Activated T-helper 1 cell treated with anti-CD3 and anti-CD28 coated beads, Interleukin-2, amount 50 U/mL, for 16 hours (primary cell): ENCODE data around the gene HMGXB3.

ENCODE experiments used
- DNase-seq, 2 donors: peaks; one replicate each; pipeline ENCODE4 v3.0.0-alpha.2; 2020; ENCODE audit warnings: low read depth in 1 of 2, low spot score in 1 of 2

Gene HMGXB3

DNA sequence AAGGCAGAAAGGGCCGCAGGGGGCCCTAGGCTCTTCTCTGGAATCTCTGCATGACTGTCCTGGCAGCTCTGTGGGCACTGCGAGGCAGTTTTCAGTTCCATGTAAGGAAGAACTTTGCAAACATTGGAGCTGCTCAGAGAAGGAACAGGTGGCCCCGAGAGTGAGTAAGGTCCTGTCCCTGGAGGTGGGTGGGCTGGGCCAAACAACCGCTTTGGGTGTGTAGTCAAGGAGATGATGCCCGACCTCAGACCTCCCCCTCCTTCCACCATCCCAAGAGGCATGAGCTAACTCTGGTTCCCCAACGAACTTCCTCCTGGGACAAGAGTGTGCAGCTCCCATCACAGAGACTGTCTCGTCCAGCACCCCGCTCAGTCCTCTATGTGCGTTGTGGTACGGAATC, 65.3 kb downstream of the HMGXB3 start:
- DNase-seq = no peak

GRCh38 chr5:150066436-150066835, 65.9 kb downstream of the HMGXB3 start:
- no peak for DNase-seq

- no peak for DNase-seq
Observed at GRCh38 chr5:150066901-150067396, 66.4 kb downstream of the HMGXB3 start.

DNA sequence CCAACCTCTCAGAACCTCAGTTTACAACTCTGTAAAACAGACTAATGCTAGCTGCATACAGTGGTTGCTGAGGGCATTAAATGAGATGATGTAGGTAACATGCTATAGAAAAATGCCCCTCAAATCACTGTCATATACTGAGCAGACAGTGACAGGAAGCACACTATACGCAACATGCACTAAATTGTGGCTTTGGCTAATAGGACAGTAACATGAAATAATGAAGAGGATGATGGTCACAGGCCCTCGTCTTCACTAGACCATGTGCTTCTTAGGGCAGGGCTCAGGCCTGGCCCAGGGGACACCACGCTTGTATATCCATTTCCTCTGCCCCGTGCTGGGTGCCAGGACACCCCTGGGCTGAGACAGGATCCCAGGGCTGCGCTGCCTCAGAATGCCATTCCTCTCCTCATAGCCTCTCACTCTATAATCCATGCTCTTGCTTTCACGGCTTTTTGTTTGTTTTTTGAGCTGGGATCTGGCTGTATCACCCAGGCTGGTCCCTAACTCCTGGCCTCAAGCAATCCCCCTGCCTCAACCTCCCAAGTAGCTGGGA, 66.9 kb downstream of the HMGXB3 start:
- DNase-seq = no peak

DNA sequence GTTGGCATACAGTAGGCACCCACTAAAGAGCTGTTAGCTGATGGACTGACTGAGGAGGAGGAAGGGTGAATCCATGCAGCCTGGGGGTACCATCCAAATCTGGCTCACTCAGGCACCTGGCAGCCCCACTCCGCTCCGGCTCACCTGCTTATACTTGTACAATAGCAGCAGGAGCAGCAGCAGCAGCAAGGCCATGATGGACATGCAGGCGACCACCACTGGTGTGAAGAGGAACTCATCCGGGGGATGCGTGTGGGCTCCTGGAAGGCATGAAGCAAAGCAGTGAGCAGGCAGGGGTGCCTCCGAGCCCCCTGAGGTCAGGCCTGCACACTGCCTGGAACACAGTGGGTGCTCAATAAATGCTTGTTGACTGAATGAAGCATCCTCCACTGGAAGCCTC, 67.5 kb downstream of the HMGXB3 start:
- no peak for DNase-seq

GRCh38 chr5:150068472-150068871, 67.9 kb downstream of the HMGXB3 start:
- no peak for DNase-seq

DNA sequence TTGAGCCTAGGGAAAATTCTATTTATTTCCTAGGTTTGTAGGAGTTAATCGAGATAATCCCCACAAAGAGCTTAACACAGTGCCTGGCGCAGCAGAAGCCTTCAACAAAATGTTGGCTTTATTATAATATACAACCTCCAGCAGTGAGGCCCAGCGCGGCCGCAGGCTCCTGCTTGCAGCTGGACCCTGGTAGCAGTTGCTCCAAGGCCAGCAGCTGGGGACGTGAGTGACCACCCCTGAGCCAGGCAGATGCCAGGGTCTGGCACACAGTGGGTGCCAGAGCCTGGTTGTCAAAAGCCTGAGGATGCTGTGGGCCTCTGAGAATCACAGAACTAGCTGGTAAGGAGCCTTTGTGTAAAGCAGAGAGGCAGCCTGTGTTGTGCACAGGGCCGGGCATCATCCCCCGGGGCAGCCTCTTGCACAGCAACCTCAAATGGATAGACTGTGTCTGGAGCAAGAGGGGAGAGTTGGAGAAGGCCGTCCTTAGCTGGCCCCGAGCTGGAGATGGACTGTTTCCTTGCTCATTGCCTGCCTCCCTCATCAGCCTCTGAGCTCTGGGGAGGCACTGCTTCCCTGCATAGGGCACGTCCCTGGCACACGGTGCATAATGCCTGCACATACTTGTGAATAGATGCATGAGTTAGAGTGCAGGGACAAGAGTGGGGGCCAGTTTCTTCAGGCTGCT, 68.6 kb downstream of the HMGXB3 start:
- no peak for DNase-seq

DNA sequence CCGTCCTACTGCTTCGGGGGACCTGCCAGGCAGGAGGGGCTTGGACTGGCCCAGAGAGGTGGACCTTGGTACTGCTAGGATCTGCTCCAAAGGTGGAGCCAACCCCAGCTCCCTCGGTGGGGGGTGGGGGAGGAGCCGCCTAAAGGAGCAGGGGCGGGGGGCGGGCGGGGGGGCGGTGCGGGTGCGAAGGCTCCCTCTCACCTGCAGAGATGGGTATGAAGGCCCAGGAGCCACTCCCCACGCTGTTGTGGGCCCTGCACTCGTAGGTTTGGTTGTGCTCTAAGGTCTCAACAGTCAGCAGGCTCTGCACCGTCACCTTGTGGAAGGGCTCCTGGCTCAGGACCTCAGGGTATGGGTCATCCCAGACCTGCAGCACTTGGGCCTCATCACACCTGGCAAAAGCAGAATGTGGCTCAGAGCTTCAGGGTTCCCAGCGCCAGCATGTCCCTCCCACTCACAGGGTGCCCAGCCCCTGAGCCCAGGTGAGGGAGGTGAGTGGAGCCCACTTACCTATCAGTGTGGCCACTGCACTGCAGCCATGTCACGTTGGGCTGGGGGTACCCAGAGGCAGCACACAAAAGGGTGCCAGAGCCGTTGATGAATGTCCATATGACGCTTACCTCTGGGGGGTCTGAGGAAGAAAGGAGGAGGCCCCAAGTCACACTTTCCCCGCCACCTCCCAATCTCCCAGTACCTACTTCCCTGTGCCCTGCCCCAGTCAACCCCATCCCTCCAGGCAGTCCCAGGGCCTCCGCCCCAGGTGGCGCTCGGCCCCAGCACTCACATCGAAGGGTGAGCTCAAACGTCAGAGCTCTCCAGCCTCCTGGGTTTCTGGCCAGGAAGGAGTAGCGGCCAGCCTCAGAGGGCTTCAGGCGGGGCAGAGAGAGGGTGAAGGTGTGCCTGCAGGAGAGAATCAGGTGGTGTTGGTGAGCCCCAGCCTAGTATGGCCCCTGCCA, 69.4 kb downstream of the HMGXB3 start:
- DNase-seq = no peak

DNA sequence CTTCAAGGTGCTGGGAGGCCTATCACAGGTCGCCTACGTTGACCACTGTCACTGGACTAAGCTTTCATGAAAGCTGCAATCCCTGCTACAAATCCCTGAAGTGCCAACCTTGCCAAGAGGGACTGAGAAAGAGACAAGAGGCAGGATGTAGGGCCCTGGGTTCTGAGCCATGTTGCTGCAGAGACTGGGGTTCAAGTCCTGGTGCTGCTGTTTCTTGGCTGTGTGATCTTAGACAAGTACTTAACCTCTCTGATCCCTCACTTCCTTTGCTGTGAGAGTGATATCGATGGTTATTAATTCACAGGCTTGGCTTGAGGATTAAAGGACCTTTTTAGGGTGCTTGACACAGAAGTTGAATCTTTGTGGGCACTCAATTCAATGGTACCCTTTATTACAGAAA, 70.3 kb downstream of the HMGXB3 start:
- no peak for DNase-seq

DNA sequence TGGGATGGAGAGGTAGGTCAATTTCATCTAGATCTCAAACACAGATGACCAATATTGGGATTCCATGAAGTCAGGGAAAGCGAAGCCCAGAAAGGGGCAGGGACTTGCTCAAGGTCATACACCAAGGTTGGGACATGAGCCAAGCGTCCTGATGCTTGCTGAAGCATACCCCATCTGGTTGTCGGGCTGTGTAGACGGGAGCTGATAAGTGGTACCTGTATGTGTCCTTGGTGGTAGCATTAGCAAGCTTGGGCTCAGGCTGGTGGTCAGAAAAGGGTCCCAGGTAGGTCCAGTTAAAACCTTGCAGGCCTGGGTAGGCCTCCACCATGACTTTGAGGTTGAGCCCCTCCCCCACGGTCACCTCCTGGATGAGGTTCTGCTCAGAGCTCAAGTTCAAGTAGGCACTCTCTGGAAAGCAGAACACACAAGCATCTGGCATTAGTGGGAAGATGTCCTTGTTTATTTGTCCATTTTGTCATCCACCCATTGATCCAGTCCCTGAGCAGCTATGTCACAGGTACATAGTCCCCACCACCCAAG, 72.6 kb downstream of the HMGXB3 start:
- DNase-seq = no peak

DNA sequence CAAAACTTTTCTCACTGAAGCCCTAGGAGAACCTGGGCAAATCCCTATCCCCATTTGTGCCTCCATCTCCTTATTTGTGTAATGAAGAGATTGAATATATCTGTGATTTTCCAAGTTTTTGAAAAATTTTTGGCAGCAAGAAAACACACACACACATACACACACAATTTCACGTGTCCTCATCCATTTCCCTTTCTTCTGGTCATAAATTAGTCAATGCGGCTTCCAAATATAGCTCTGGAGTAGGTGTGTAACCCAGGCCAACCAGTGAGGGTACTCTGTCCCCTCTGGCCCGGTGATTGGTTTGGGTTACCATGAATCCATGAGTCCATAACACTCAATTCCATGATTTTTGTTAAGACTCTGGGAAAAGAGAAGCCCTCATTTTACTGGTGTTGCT, 73.1 kb downstream of the HMGXB3 start:
- DNase-seq = no peak

GRCh38 chr5:150075233-150075632, 74.7 kb downstream of the HMGXB3 start:
- DNase-seq = no peak

GRCh38 chr5:150075806-150076205, 75.3 kb downstream of the HMGXB3 start:
- no peak for DNase-seq

- DNase-seq = no peak
Observed at GRCh38 chr5:150077060-150077459, 76.5 kb downstream of the HMGXB3 start.

GRCh38 chr5:150077996-150078801, 77.7 kb downstream of the HMGXB3 start:
- no peak for DNase-seq

GRCh38 chr5:150078802-150079689, 78.5 kb downstream of the HMGXB3 start:
- DNase-seq = no peak

DNA sequence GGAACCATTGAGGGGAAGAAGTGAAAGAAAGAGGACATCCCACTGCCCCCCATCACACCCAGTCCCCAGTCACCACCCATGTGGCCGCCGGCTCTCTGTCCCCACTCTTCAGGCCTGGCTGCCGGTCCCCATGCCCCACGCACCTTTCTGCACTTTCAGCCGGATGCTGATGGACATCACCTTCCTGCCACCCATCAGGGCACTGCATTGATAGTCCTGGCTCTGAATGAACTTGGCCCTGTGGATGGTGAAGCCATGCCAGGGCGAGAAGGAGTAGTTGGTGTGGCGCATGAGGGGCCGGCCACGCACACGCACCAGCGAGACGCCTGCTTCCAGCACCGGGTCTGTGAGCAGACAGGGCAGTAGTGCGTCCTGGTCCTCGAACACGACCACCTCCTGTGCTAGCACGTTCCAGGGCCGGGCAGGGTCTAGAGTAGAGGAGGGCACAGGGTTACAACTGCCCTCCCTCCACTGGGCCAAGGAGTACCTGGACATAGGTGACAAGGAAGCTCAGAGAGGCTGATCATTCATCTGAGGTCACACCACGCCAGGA, 79.4 kb downstream of the HMGXB3 start:
- no peak for DNase-seq

GRCh38 chr5:150080696-150081435, 80.3 kb downstream of the HMGXB3 start:
- DNase-seq = no peak
